ENCODE results near the gene GPC6. TPM values are rescaled to one million over a fixed set of nuclear protein-coding genes. Genes with fewer than 3 reads are reported as not detected.

Gene GPC6
- total RNA-seq, 4 donors from 2014 or later: 2.7 to 5.7 (median 4.4) TPM

GRCh38 chr13:94329754-94330551, 1103.3 kb downstream of the GPC6 start:
- TF ChIP-seq CTCF (IDR thresholded peaks at IDR 0.05) (no peak), EP300 (IDR thresholded peaks at IDR 0.05) (no peak), POLR2AphosphoS5 (IDR thresholded peaks at IDR 0.05) (no peak), POLR2A (IDR thresholded peaks at IDR 0.05) (no peak)
- Histone ChIP-seq H3K27me3 (no peaks in the 10 kb centered on the region), H3K27ac (no peak overlapping the region), H3K36me3 (no peaks in the 10 kb centered on the region), H3K4me3 (no peak overlapping the region), H3K4me1 (peaks cover 12% of the 10 kb centered on the region), H3K9me3 (no peaks in the 10 kb centered on the region)
- no peak for DNase-seq (ENCODE audit: low spot score in 2 of 2)
- WGBS: 46% methylated on average over 7 of the region's 7 CpGs

GRCh38 chr13:94330552-94331071, 1104.0 kb downstream of the GPC6 start:
- no peaks in the 10 kb centered on the region for H3K9me3 ChIP-seq
- H3K27ac ChIP-seq: no peak overlapping the region
- H3K36me3 ChIP-seq: no peaks in the 10 kb centered on the region
- WGBS: 74% methylated on average over 3 of the region's 3 CpGs
- H3K4me3 ChIP-seq: no peak overlapping the region
- DNase-seq (ENCODE audit: low spot score in 2 of 2): no peak
- peaks cover 12% of the 10 kb centered on the region for H3K4me1 ChIP-seq
- no peak for TF ChIP-seq CTCF (IDR thresholded peaks at IDR 0.05)
- no peak for TF ChIP-seq POLR2A (IDR thresholded peaks at IDR 0.05)
- TF ChIP-seq POLR2AphosphoS5 (IDR thresholded peaks at IDR 0.05): no peak
- TF ChIP-seq EP300 (IDR thresholded peaks at IDR 0.05): no peak
- no peaks in the 10 kb centered on the region for H3K27me3 ChIP-seq

- Histone ChIP-seq H3K27ac (no peak overlapping the region), H3K9me3 (no peaks in the 10 kb centered on the region), H3K36me3 (no peaks in the 10 kb centered on the region), H3K4me1 (peaks cover 12% of the 10 kb centered on the region), H3K4me3 (no peak overlapping the region), H3K27me3 (no peaks in the 10 kb centered on the region)
- no peak for DNase-seq (ENCODE audit: low spot score in 2 of 2)
- TF ChIP-seq EP300 (IDR thresholded peaks at IDR 0.05): no peak
- no peak for TF ChIP-seq CTCF (IDR thresholded peaks at IDR 0.05)
- no peak for TF ChIP-seq POLR2A (IDR thresholded peaks at IDR 0.05)
- TF ChIP-seq POLR2AphosphoS5 (IDR thresholded peaks at IDR 0.05): no peak
- 78% methylated on average over 3 of the region's 3 CpGs for WGBS
These were observed 1104.7 kb downstream of the GPC6 start for GRCh38 chr13:94331281-94331680.

DNA sequence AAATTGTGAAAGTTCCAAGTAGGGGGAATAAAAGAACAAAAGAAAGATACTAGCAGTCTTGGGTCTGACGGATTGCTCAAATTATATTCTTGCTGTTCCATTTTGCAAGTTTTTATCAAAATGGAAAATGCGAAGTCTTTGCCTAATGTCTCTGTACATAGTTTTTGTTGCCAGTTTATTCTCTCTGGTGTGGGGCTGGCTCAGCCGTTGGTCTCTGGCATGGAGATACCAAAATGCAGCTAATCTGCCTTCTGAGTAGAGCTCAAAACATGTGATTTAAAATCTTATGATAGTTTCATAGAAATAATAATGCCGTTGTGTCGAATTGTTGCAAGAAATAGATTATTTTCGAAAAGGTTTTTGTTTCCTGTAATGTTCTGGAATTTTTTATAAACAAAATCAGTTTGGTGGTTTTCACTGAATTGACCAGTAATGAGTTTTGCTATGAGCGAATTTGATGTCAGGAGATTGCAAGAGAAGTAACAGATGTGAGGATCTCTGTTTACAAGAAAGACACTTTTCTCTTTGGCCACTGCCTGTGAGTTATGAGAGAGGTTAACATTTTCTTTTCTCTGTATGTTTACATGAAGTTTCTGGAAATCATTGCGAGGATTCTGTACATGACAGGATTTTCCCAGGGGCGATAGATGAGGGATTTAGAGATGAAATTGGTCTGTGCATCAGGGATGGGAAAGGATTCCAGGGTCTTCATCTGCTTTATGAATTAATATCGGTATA, 1105.9 kb downstream of the GPC6 start:
- H3K4me1 ChIP-seq: peaks cover 12% of the 10 kb centered on the region
- no peaks in the 10 kb centered on the region for H3K9me3 ChIP-seq
- WGBS: 84% methylated on average over 10 of the region's 10 CpGs
- TF ChIP-seq EP300 (IDR thresholded peaks at IDR 0.05): no peak
- TF ChIP-seq POLR2A (IDR thresholded peaks at IDR 0.05): no peak
- TF ChIP-seq CTCF (IDR thresholded peaks at IDR 0.05): no peak
- no peak for TF ChIP-seq POLR2AphosphoS5 (IDR thresholded peaks at IDR 0.05)
- no peaks in the 10 kb centered on the region for H3K27me3 ChIP-seq
- H3K27ac ChIP-seq: no peak overlapping the region
- no peak overlapping the region for H3K4me3 ChIP-seq
- DNase-seq (ENCODE audit: low spot score in 2 of 2): no peak
- no peaks in the 10 kb centered on the region for H3K36me3 ChIP-seq

Measured in suprapubic skin (tissue), 4 donors.